Transverse colon (tissue), 3 donors: ENCODE data around the gene NAA11.

Source experiments
- POLR2A ChIP-seq: fragments of 450-650 bp; IDR thresholded peaks from one replicate; pipeline ENCODE4 v1.6.1; 2016; ENCODE audit warnings: antibody characterized with exemption, mild to moderate bottlenecking, moderate library complexity
- TF ChIP-seq, protein P1 (sequence below), 5 experiments: fragments of 200-600 bp in 3 of 5; fragments of 450-650 bp in 2 of 5; sonication (generic) in 3 of 5; IDR thresholded peaks; 1 replicate in 2 of 5; 2 replicates in 3 of 5; pipeline ENCODE4 v1.5.1; 2016 to 2017; ENCODE audit warnings: antibody characterized with exemption in 5 of 5, inconsistent platforms in 3 of 5, mild to moderate bottlenecking in 2 of 5, moderate library complexity in 1 of 5

GRCh38 chr4:79334783-79335182 is 8.9 kb upstream of the NAA11 start:
- TF ChIP-seq, protein P1, sequence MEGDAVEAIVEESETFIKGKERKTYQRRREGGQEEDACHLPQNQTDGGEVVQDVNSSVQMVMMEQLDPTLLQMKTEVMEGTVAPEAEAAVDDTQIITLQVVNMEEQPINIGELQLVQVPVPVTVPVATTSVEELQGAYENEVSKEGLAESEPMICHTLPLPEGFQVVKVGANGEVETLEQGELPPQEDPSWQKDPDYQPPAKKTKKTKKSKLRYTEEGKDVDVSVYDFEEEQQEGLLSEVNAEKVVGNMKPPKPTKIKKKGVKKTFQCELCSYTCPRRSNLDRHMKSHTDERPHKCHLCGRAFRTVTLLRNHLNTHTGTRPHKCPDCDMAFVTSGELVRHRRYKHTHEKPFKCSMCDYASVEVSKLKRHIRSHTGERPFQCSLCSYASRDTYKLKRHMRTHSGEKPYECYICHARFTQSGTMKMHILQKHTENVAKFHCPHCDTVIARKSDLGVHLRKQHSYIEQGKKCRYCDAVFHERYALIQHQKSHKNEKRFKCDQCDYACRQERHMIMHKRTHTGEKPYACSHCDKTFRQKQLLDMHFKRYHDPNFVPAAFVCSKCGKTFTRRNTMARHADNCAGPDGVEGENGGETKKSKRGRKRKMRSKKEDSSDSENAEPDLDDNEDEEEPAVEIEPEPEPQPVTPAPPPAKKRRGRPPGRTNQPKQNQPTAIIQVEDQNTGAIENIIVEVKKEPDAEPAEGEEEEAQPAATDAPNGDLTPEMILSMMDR (IDR thresholded peaks at IDR 0.05) = no peak
- no peak for TF ChIP-seq POLR2A
